B cell (primary cell): ENCODE results near the gene SETBP1. TPM values are rescaled to one million over a fixed set of nuclear protein-coding genes. Genes with fewer than 3 reads are reported as not detected.

Source experiments
- ATAC-seq: fragments of 200-7000 bp; cut with Tn5 transposase; one replicate; pipeline ENCODE4 v1.10.0; 2021; ENCODE audit warnings: low read depth, mild to moderate bottlenecking, moderate number of reproducible peaks, moderate library complexity
- CTCF ChIA-PET: fragments of 350-600 bp; sonication (Branson Sonifier 250); formaldehyde crosslinking; loops from one replicate; lab custom pipeline; 2021; ENCODE audit warnings: antibody characterized with exemption, inconsistent platforms; lab: Charles Lee
- POLR2A ChIA-PET: fragments of 350-600 bp; sonication (Branson Sonifier 250); formaldehyde crosslinking; loops from one replicate; lab custom pipeline; 2021; ENCODE audit warnings: antibody characterized with exemption; lab: Charles Lee
- DNase-seq: peaks from one replicate; pipeline ENCODE4 v3.0.0; 2013
- H2AFZ ChIP-seq: 2 replicates; pipeline ENCODE4 v1.6.1; 2012; ENCODE audit warnings: mild to moderate bottlenecking, low read depth, low read length; ENCODE audit not compliant: insufficient read depth, poor library complexity, severe bottlenecking
- H3K27ac ChIP-seq, 2 donors: 1 replicate in 1 of 2; 2 replicates in 1 of 2; pipeline ENCODE4 v1.5.1; 2012 to 2013; ENCODE audit warnings: low read length in 2 of 2, mild to moderate bottlenecking in 2 of 2, moderate library complexity in 1 of 2
- H3K27me3 ChIP-seq, 4 experiments: fragments of 200-600 bp in 1 of 4; sonication (generic) in 1 of 4; replicated peaks in 1 of 4; 1 replicate in 2 of 4; 2 replicates in 2 of 4; pipeline versions ENCODE4 v1.6.1 to v1.7.0; 2013 to 2016; ENCODE audit warnings: low read length in 3 of 4, mild to moderate bottlenecking in 2 of 4, mixed read lengths in 1 of 4, moderate library complexity in 1 of 4; ENCODE audit not compliant: insufficient read depth in 4 of 4, control insufficient read depth in 3 of 4; ENCODE audit errors: control extremely low read depth in 1 of 4
- H3K36me3 ChIP-seq, 2 experiments: replicated peaks in 1 of 2; 1 replicate in 1 of 2; 2 replicates in 1 of 2; pipeline versions ENCODE4 v1.6.1 to v1.7.1; 2013; ENCODE audit warnings: low read length in 1 of 2; ENCODE audit not compliant: insufficient read depth in 2 of 2, control insufficient read depth in 1 of 2; ENCODE audit errors: control extremely low read depth in 1 of 2, extremely low read depth in 1 of 2
- H3K4me1 ChIP-seq, 2 donors: fragments of 200-600 bp in 1 of 2; sonication (generic) in 1 of 2; 1 replicate in 1 of 2; 2 replicates in 1 of 2; pipeline versions ENCODE4 v1.5.1 to v1.6.1; 2013 to 2017; ENCODE audit warnings: low read length in 2 of 2; ENCODE audit not compliant: control insufficient read depth in 2 of 2, insufficient read depth in 2 of 2
- H3K4me2 ChIP-seq: replicated peaks from 2 replicates; pipeline ENCODE3; 2012; ENCODE audit warnings: mild to moderate bottlenecking, low read depth, low read length; ENCODE audit not compliant: poor library complexity, severe bottlenecking
- H3K4me3 ChIP-seq, 5 experiments: fragments of 200-600 bp in 1 of 5; sonication (generic) in 1 of 5; 1 replicate in 3 of 5; 2 replicates in 2 of 5; pipeline versions ENCODE4 v1.5.1 to v1.7.0; 2011 to 2016; ENCODE audit warnings: low read length in 4 of 5, mild to moderate bottlenecking in 4 of 5, low read depth in 2 of 5, control low read depth in 1 of 5, moderate library complexity in 1 of 5; ENCODE audit not compliant: insufficient read depth in 1 of 5; ENCODE audit errors: control extremely low read depth in 1 of 5, extremely low read depth in 1 of 5
- H3K79me2 ChIP-seq: fragments of 200-600 bp; sonication (generic); one replicate; pipeline ENCODE4 v1.6.0; 2016; ENCODE audit warnings: low read length; ENCODE audit not compliant: control insufficient read depth, insufficient read depth
- H3K9ac ChIP-seq: fragments of 200-600 bp; sonication (generic); 2 replicates; pipeline ENCODE4 v1.6.1; 2017; ENCODE audit warnings: mild to moderate bottlenecking, low read length, moderate library complexity
- H3K9me3 ChIP-seq, 3 donors: one replicate each; pipeline versions ENCODE4 v1.6.1 to v1.7.1; 2013; ENCODE audit warnings: low read length in 2 of 3; ENCODE audit not compliant: control insufficient read depth in 2 of 3, insufficient read depth in 1 of 3; ENCODE audit errors: control extremely low read depth in 1 of 3
- H4K20me1 ChIP-seq: 2 replicates; pipeline ENCODE4 v1.6.0; 2012; ENCODE audit warnings: mild to moderate bottlenecking, low read length; ENCODE audit not compliant: insufficient read depth, control insufficient read depth, poor library complexity, severe bottlenecking
- H3K27ac Mint-ChIP-seq: one replicate; pipeline ENCODE4 v1.8.0; 2021; ENCODE audit warnings: mixed read lengths
- H3K27me3 Mint-ChIP-seq: one replicate; pipeline ENCODE4 v1.8.0; 2021; ENCODE audit warnings: mixed read lengths
- H3K4me1 Mint-ChIP-seq: one replicate; pipeline ENCODE4 v1.8.0; 2021; ENCODE audit warnings: mixed read lengths
- H3K4me3 Mint-ChIP-seq: one replicate; pipeline ENCODE4 v1.8.0; 2021; ENCODE audit warnings: mixed read lengths
- H3K9me3 Mint-ChIP-seq: one replicate; pipeline ENCODE4 v1.8.0; 2022; ENCODE audit warnings: mixed read lengths; ENCODE audit not compliant: insufficient read depth
- EZH2 ChIP-seq: IDR thresholded peaks from 2 replicates; pipeline ENCODE4 v1.6.1; 2012; ENCODE audit warnings: borderline replicate concordance, low read depth, mild to moderate bottlenecking, moderate library complexity, low read length; ENCODE audit not compliant: insufficient read depth, poor library complexity, severe bottlenecking
- WGBS: methylation state at CpG from one replicate; pipeline ENCODE4 v1.1.5; 2013; ENCODE audit warnings: missing lambda C conversion rate; ENCODE audit not compliant: insufficient coverage; 5-methylcytosine and 5-hydroxymethylcytosine counted together
- intact Hi-C: fragments of 100-400 bp; cut with micrococcal nuclease; formaldehyde crosslinking; loops from one replicate; pipeline ENCODE4 v1.10.0; 2022
- polyA plus RNA-seq: library from polyadenylated mRNA; depleted of rRNA; stranded (reverse); fragments of >200 nt; gene quantifications from 2 replicates; pipeline ENCODE4 v1.2.3, GENCODE V29; 2012
- total RNA-seq, 2 donors: library from RNA; stranded (reverse); fragments of 120-200 nt in 1 of 2; gene quantifications; 1 replicate in 1 of 2; 2 replicates in 1 of 2; pipeline versions ENCODE4 v1.2.3 to v1.2.4, GENCODE V29; 2013 to 2022
- TF ChIP-seq, protein P1 (sequence below): fragments of 200-600 bp; IDR thresholded peaks from one replicate; pipeline ENCODE4 v1.8.0; 2022; ENCODE audit warnings: antibody characterized with exemption, mild to moderate bottlenecking

The SETBP1 gene
- total and polyA plus RNA-seq, 2 donors (not counting 1 experiment from before 2014, with no cell fraction given): 15.1 to 129 TPM

DNA sequence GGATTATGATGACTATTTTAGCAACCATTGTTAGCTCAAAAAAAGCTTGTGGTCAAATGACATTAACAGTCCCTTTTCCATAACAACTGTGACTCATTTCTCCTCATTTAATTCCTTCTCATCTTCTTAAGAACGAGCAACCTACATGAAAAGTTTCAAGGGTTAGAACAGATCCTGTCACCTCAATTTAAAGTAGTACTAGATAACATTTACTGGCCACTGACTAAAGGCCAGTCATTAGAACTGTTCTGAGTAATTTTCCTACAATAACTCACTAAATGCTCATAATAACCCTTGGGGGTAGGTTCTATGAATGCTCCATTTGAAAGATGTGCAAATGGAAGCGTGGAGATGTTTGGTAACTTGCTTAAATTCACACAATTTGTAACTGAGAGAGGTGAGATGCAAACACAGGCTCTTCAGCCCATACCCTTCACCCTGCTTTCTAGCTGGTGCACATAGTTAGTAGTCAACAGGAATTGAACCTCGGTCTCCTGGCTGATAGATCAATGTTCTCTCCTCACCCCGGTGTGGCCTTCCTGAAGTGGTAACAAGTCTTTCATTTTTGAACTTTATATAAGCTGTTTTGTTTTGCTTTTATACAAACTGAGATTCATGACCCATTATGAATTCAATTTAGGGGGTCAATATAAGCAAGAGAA is 212.5 kb downstream of the SETBP1 start:
- Mint-ChIP-seq H3K4me1 (peaks cover 51% of the 10 kb centered on the region), H3K4me3 (no peak overlapping the region), H3K27me3 (no peaks in the 10 kb centered on the region), H3K27ac (no peak overlapping the region), H3K9me3 (peaks cover 6% of the 10 kb centered on the region)
- POLR2A ChIA-PET: interaction anchor here (0.6 kb wide), 1 partner anchor 98 kb away, joined by 8 read pairs; no protein-coding TSS in a partner anchor
- no peaks in the 10 kb centered on the region for H4K20me1 ChIP-seq
- H3K4me2 ChIP-seq: no peak overlapping the region
- no peak for ATAC-seq
- H3K27ac ChIP-seq: no peak overlapping the region
- H2AFZ ChIP-seq: no peak overlapping the region
- peaks cover 0 to 5% of the 10 kb centered on the region in 2 experiments for H3K36me3 ChIP-seq
- no peak overlapping the region for H3K9ac ChIP-seq
- WGBS: 60% methylated on average over 1 of the region's 4 CpGs
- CTCF ChIA-PET: interaction anchor here (0.9 to 2.1 kb wide), 3 partner anchors 168 to 320 kb away, joined by 3 to 7 read pairs (median 5); no protein-coding TSS in a partner anchor
- peaks cover 17 to 20% of the 10 kb centered on the region in 2 donors for H3K4me1 ChIP-seq
- no peak overlapping the region for H3K4me3 ChIP-seq
- H3K79me2 ChIP-seq: peaks cover 57% of the 10 kb centered on the region
- peaks cover 0 to 8% (median 0%) of the 10 kb centered on the region in 3 donors for H3K9me3 ChIP-seq
- TF ChIP-seq EZH2: no peak
- no peak for DNase-seq
- no peaks in the 10 kb centered on the region for H3K27me3 ChIP-seq
- intact Hi-C loops: no loop called here

DNA sequence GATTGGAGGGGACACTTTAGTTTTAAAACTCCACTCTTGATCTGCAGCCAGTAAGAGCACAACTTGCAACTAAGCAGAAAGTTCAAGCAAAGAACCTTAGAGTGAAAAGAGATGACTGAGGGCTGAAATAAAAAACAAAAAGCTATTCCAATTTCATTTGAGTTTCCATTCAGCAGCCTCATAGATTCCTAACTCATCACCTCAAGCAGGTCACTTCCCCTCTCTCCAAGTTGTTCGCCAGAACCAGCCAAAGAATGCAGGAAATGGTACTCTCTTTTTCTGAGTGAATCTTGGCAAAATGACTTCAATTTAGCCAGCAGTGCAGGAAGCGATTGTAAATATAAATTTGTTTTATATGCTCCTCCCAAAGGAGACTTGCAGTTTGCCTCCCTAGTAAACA is 213.3 kb downstream of the SETBP1 start:
- Histone ChIP-seq H3K4me3 (no peak overlapping the region), H3K4me2 (no peak overlapping the region), H3K4me1 (peaks cover 12 to 15% of the 10 kb centered on the region in 2 donors), H2AFZ (no peak overlapping the region), H3K9me3 (peaks cover 0 to 8% (median 0%) of the 10 kb centered on the region in 3 donors), H3K36me3 (peaks cover 0 to 5% of the 10 kb centered on the region in 2 experiments), H3K79me2 (peaks cover 64% of the 10 kb centered on the region), H4K20me1 (no peaks in the 10 kb centered on the region), H3K9ac (no peak overlapping the region), H3K27me3 (no peaks in the 10 kb centered on the region), H3K27ac (no peak overlapping the region)
- intact Hi-C loops: loop anchor here (2.0 kb wide), 1 partner anchor 215 kb away; no protein-coding TSS in a partner anchor
- DNase-seq (no peak), ATAC-seq (no peak)
- ChIA-PET CTCF (no interaction called here), POLR2A (no interaction called here)
- Mint-ChIP-seq H3K4me3 (no peak overlapping the region), H3K27me3 (no peaks in the 10 kb centered on the region), H3K27ac (peak overlapping the region; percentile 54), H3K4me1 (peaks cover 50% of the 10 kb centered on the region), H3K9me3 (peaks cover 6% of the 10 kb centered on the region)
- WGBS: 60% methylated on average over 1 of the region's 2 CpGs
- TF ChIP-seq, protein P1, sequence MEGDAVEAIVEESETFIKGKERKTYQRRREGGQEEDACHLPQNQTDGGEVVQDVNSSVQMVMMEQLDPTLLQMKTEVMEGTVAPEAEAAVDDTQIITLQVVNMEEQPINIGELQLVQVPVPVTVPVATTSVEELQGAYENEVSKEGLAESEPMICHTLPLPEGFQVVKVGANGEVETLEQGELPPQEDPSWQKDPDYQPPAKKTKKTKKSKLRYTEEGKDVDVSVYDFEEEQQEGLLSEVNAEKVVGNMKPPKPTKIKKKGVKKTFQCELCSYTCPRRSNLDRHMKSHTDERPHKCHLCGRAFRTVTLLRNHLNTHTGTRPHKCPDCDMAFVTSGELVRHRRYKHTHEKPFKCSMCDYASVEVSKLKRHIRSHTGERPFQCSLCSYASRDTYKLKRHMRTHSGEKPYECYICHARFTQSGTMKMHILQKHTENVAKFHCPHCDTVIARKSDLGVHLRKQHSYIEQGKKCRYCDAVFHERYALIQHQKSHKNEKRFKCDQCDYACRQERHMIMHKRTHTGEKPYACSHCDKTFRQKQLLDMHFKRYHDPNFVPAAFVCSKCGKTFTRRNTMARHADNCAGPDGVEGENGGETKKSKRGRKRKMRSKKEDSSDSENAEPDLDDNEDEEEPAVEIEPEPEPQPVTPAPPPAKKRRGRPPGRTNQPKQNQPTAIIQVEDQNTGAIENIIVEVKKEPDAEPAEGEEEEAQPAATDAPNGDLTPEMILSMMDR: no peak
- no peak for TF ChIP-seq EZH2
